HG03108 (cell line): ENCODE data around the gene ZBTB24.
"Not testable (repeated sequence)": the region's sequence is repeated elsewhere in the genome, so short reads cannot be mapped to it uniquely, and the experiment has no call there.

Experiments used
- ATAC-seq: cut with Tn5 transposase; IDR thresholded peaks from one replicate; pipeline ENCODE4 v1.9.1; 2021; ENCODE audit warnings: moderate library complexity; ENCODE audit not compliant: unreplicated experiment

The ZBTB24 gene

GRCh38 chr6:109482905-109483734 is at the start of gene ZBTB24:
Gene ZBTB24, minus strand, starts transcription at chr6:109483219. Its CDS starts 1,193 bp downstream, at chr6:109482026.
- peak; percentile 89 for ATAC-seq

DNA sequence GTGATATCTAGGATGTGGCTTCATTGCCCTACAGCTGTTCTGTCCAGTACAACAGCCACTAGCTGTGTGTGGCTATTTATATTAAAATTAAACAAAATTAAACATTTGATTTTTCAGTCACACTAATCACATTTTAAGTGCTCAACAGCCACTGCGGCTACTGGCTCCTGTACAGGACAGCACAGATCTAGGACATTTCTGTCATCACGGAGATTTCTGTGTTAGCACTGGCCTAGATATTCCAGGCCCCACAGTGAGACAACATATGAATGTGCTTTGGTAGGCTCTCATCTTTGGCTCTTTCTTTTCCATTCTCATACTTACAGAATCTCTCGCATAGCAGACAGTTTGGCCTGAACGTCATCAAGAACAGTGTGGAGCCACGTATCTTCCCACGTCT is 48.4 kb upstream of the ZBTB24 start:
- no peak for ATAC-seq

- ATAC-seq: no peak
Observed at GRCh38 chr6:109527989-109528388, 45.0 kb upstream of the ZBTB24 start.

- ATAC-seq: peak; percentile 91
Observed at GRCh38 chr6:109526905-109527628, 44.0 kb upstream of the ZBTB24 start.

GRCh38 chr6:109524129-109524528 is 41.1 kb upstream of the ZBTB24 start:
- ATAC-seq: no peak

DNA sequence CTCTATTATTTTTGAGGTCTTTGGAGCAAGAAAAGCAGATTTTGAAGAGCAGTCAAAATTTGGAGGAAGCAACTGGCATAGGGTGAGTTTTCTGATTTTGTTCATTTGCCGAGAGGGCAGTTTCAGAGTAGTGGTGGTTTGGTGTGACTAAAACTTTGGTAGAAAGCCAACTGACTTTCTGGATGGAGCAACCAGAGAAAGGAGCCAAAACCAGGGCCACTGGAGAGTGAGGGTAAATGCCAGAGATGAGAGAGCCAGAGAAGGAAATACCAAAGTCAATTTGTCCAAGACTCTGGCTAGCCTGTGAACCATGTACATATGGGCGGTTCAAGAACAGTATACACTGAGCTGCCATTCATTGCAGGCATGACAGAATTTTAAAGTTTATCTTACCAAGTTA is 40.5 kb upstream of the ZBTB24 start:
- ATAC-seq: no peak

- no peak for ATAC-seq
Observed at GRCh38 chr6:109521080-109521479, 38.1 kb upstream of the ZBTB24 start.

DNA sequence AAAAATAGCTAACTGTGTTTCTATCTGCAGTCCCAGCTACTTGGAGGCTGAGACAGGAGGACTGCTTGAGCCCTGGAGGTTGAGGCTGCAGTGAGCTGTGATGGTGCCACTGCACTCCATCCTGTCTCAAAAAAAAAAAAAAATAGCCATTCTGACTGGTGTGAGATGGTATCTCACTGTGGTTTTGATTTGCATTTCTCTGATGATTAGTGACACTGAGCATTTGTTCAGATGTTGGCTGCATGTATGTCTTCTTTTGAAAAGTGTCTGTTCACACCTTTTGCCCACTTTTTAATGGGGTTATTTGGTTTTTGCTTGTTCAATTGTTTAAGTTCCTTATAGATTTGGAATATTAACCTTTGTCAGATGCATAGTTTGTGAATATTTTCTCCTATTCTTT is 36.6 kb upstream of the ZBTB24 start:
- ATAC-seq: not testable (repeated sequence)

- no peak for ATAC-seq
Observed at GRCh38 chr6:109516929-109517328, 33.9 kb upstream of the ZBTB24 start.

DNA sequence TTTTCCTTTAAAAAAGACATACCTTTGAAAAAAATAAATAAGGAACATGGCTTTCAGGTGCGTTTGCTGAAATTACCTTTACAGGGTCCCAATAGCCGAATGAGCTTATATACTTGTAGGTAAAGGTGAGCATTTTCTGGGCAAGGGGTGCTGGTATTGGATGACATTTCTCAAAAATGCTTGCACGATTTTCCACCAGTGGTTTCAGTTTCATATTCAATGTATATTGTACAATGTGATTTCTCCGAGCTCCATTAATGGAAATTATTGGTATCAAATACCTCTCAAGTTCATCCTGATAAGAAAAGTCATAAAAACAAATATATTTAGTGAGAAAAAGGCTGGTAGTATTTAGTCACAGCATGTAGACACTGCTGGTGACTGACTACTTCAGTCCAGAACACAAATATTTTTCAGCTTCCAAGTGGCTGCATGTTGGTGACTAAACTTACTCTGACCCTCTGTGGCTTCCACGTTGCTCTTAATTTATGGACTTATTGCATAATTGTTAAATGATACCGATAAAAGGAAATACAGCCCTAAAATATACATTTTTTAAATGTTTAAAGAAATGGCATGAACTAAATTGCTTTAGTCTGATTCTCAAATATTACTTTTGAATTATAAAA is 32.9 kb upstream of the ZBTB24 start:
- ATAC-seq: no peak

DNA sequence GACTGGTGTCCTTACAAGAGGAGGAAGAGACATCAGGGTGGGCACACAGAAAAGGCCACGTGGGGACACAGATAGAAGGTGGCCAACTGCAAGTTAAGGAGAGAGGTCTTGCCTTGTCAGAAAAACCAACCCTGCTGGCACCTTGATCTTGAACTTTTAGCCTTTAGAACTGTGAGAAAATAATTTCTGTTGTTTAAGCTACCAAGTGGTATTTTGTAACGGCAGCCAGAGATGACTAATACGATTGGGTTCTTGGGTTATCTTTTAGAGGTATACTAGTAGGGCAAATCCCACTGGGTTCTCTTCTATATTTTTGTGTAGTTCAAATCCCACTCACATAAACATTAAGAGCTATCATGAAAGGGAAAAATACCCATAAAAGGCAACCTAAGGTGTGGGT is 31.9 kb upstream of the ZBTB24 start:
- ATAC-seq: no peak

DNA sequence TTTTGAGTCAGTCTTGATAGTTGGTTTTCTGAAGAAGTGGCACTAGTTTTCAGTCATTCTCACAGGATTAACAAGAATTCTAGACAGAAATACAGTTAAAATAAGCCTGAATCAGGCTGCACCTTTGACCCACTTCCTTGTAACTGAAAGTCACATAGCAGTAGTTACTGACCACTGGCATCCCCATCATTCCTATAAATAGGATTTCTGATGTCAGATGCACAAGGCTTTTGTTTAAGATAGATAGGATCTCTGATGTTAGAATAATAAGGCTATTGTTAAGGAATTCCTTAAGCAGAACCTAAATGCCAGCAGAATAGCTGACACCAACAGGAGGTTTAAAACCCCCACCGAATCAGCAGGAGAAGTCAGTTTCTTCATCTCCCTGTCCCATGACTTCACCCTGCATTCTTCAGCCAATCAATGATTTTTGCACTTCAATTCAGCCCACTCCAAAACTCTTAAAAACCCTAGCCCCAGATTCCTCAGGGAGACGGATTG is 30.6 kb upstream of the ZBTB24 start:
- ATAC-seq: no peak

GRCh38 chr6:109512271-109512817 is 29.3 kb upstream of the ZBTB24 start:
- ATAC-seq: no peak

GRCh38 chr6:109511832-109512231 is 28.8 kb upstream of the ZBTB24 start:
- ATAC-seq: no peak

GRCh38 chr6:109510358-109510757 is 27.3 kb upstream of the ZBTB24 start:
- no peak for ATAC-seq

DNA sequence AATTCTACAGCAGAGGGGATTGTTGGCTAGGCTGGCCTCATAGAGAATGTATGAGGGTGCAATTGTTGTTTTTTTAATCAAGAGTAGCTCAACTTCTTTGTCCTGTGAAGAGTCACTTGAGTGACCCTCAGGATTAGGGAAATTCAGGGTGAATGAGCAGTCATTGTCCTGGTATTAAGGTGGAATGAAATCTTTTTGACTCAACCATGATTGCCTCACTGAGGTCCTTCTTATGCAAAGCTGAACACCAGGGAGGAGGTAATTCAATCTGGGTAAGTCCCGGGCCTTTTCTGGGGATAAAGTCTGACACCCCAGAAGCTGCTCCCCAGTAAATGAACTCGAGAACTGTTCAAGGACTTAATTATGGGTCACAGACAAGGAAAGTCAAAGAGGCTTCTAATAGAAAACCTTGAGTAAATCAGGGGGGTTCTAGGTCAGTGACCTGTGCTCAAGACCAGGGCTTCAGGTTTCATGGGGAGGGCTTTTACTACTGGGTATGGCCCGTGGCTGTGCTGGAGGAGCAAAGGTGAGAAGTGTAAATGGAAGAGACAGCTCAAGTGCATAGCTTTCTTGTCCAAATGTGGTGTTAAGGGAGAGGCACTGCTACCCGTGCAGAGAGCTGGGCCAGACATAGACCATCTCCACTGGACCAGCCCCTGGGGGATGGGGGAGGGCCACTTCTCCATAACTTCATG is 25.3 kb upstream of the ZBTB24 start:
- ATAC-seq: no peak

- ATAC-seq: no peak
Observed at GRCh38 chr6:109507490-109508072, 24.6 kb upstream of the ZBTB24 start.

GRCh38 chr6:109506841-109507240 is 23.8 kb upstream of the ZBTB24 start:
- ATAC-seq: no peak

DNA sequence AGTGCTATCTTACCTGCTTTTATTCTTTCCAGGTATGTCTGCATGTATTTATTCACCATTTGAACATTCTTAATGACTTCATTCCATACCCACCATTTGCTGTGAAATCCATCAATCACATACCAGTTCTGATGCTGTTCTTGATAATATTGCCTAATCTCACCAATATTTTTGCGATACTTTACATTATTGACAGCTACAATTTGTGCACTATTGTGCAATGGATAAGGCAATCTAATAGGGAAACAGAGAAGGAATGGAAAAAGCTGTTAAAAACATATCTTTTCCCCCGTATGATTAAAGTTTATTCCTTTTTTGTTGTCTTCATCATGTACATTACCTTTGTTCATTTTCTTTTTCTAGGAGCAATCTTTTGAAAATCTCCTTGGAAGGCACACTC is 23.3 kb upstream of the ZBTB24 start:
- ATAC-seq: no peak
